GM19043 (cell line): ENCODE data around the gene NPIPA7.
"Not testable (repeated sequence)": the region's sequence is repeated elsewhere in the genome, so short reads cannot be mapped to it uniquely, and the experiment has no call there.

ENCODE experiments used
- ATAC-seq: cut with Tn5 transposase; IDR thresholded peaks from one replicate; pipeline ENCODE4 v1.9.1; 2021; ENCODE audit warnings: low read depth; ENCODE audit not compliant: unreplicated experiment

The NPIPA7 gene

DNA sequence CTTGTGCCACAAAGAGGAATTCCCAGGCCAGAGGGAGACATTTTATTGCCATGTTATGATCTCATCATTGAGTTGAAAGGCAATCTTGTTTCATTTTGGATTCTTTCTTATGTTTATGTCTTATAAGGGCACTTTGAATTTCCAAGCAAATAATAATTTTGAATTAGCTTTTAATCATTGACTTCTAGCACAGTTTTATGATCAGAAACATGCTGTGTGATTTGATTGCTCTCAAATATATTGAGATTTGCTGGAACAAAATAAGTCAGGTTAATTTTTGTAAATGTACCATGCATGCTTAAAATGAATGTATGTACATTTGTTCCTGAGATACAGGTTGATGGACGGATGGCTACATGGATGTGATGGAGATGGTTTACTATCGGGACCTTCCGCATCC, at the start of gene NPIPA7:
TSS of gene NPIPA7 (plus strand) at position 301 of the 400 bp plus-strand sequence. CDS start 105 bp downstream, outside the sequence.
- not testable (repeated sequence) for ATAC-seq

DNA sequence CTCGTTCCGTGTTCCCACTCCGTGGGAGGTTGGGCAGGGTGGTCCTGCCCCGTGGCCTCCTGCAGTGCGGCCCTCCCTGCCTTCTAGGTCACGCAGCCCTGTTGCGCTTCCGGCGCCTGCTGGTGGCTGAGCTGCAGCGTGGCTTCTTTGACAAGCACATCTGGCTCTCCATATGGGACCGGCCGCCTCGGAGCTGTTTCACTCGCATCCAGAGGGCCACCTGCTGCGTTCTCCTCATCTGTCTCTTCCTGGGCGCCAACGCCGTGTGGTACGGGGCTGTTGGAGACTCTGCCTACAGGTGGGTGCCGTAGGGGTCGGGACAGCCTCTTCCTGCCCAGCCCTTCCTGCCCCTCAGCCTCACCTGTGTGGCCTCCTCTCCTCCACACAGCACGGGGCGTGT, 47.5 kb upstream of the NPIPA7 start:
- not testable (repeated sequence) for ATAC-seq

DNA sequence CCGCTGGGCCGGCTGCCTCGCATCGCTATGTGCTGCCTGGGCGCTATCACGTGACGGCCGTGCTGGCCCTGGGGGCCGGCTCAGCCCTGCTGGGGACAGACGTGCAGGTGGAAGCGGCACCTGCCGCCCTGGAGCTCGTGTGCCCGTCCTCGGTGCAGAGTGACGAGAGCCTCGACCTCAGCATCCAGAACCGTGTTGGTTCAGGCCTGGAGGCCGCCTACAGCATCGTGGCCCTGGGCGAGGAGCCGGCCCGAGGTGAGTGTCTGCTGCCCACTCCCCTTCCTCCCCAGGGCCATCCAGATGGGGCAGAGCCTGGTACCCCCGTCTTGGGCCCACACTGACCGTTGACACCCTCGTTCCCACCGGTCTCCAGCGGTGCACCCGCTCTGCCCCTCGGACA, 21.4 kb upstream of the NPIPA7 start:
- ATAC-seq = not testable (repeated sequence)

DNA sequence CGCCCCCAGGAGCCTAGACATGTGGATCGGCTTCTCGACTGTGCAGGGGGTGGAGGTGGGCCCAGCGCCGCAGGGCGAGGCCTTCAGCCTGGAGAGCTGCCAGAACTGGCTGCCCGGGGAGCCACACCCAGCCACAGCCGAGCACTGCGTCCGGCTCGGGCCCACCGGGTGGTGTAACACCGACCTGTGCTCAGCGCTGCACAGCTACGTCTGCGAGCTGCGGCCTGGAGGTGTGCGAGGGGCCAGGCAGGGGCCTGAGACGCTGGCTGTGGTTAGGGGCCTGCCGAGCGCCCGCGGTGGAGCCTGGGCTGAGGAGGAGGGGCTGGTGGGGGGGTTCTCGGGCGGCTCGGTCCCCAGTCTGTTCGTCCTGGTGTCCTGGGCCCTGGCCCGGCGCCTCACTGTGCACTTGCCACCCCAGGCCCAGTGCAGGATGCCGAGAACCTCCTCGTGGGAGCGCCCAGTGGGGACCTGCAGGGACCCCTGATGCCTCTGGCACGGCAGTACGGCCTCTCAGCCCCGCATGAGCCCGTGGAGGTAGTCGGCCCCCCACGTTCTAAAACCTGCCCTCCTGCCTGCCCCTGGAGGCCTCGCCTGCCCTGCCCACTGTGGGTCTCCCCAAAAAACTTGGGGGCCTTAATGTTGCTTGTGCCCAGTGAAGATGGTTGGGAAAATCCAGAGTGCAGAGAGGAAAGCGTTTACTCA, 20.2 kb upstream of the NPIPA7 start:
- ATAC-seq = not testable (repeated sequence)

DNA sequence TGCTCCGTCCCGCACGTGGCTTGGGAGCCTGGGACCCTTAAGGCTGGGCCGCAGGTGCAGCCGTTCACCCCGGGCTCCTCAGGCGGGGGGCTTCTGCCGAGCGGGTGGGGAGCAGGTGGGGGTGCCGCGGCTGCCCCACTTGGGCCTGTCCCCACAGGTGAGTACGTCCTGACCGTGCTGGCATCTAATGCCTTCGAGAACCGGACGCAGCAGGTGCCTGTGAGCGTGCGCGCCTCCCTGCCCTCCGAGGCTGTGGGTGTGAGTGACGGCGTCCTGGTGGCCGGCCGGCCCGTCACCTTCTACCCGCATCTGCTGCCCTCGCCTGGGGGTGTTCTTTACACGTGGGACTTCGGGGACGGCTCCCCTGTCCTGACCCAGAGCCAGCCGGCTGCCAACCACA, 15.3 kb upstream of the NPIPA7 start:
- ATAC-seq = not testable (repeated sequence)

DNA sequence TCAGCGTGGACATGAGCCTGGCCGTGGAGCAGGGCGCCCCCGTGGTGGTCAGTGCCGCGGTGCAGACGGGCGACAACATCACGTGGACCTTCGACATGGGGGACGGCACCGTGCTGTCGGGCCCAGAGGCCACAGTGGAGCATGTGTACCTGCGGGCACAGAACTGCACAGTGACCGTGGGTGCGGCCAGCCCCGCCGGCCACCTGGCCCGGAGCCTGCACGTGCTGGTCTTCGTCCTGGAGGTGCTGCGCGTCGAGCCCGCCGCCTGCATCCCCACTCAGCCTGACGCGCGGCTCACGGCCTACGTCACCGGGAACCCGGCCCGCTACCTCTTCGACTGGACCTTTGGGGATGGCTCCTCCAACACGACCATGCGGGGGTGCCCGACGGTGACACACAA, 14.8 kb upstream of the NPIPA7 start:
- not testable (repeated sequence) for ATAC-seq

DNA sequence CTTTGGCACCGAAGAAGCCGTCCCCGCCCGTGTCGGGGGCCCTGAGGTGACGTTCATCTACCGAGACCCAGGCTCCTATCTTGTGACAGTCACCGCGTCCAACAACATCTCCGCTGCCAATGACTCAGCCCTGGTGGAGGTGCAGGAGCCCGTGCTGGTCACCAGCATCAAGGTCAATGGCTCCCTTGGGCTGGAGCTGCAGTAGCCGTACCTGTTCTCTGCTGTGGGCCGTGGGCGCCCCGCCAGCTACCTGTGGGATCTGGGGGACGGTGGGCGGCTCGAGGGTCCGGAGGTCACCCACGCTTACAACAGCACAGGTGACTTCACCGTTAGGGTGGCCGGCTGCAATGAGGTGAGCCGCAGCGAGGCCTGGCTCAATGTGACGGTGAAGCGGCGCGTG, 14.2 kb upstream of the NPIPA7 start:
- ATAC-seq = not testable (repeated sequence)

DNA sequence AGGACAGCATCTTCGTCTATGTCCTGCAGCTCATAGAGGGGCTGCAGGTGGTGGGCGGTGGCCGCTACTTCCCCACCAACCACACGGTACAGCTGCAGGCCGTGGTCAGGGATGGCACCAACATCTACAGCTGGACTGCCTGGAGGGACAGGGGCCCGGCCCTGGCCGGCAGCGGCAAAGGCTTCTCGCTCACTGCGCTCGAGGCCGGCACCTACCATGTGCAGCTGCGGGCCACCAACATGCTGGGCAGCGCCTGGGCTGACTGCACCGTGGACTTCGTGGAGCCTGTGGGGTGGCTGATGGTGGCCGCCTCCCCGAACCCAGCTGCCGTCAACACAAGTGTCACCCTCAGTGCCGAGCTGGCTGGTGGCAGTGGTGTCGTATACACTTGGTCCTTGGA, 13.6 kb upstream of the NPIPA7 start:
- ATAC-seq = not testable (repeated sequence)

DNA sequence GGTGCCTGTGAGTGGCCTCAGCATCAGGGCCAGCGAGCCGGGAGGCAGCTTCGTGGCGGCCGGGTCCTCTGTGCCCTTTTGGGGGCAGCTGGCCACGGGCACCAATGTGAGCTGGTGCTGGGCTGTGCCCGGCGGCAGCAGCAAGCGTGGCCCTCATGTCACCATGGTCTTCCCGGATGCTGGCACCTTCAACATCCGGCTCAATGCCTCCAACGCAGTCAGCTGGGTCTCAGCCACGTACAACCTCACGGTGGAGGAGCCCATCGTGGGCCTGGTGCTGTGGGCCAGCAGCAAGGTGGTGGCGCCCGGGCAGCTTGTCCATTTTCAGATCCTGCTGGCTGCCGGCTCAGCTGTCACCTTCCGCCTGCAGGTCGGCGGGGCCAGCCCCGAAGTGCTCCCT, 13.1 kb upstream of the NPIPA7 start:
- ATAC-seq = not testable (repeated sequence)

DNA sequence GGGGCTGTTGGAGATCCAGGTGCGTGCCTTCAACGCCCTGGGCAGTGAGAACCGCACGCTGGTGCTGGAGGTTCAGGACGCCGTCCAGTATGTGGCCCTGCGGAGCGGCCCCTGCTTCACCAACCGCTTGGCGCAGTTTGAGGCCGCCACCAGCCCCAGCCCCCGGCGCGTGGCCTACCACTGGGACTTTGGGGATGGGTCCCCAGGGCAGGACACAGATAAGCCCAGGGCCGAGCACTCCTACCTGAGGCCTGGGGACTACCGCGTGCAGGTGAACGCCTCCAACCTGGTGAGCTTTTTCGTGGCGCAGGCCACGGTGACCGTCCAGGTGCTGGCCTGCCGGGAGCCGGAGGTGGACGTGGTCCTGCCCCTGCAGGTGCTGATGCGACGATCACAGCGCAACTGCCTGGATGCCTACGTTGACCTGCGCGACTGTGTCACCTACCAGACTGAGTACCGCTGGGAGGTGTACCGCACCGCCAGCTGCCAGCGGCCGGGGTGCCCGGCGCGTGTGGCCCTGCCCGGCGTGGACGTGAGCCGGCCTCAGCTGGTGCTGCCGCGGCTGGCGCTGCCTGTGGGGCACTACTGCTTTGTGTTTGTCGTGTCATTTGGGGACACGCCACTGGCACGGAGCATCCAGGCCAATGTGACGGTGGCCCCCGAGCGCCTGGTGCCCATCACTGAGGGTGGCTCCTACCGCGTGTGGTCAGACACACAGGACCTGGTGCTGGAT, 12.2 kb upstream of the NPIPA7 start:
- not testable (repeated sequence) for ATAC-seq

DNA sequence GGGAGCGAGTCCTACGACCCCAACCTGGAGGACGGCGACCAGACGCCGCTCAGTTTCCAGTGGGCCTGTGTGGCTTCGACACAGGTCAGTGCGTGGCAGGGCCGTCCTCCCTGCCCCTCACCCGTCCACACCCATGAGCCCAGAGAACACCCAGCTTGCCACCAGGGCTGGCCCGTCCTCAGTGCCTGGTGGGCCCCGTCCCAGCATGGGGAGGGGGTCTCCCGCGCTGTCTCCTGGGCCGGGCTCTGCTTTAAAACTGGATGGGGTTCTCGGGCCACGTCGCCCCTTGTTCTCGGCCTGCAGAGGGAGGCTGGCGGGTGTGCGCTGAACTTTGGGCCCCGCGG, 11.7 kb upstream of the NPIPA7 start:
- not testable (repeated sequence) for ATAC-seq

DNA sequence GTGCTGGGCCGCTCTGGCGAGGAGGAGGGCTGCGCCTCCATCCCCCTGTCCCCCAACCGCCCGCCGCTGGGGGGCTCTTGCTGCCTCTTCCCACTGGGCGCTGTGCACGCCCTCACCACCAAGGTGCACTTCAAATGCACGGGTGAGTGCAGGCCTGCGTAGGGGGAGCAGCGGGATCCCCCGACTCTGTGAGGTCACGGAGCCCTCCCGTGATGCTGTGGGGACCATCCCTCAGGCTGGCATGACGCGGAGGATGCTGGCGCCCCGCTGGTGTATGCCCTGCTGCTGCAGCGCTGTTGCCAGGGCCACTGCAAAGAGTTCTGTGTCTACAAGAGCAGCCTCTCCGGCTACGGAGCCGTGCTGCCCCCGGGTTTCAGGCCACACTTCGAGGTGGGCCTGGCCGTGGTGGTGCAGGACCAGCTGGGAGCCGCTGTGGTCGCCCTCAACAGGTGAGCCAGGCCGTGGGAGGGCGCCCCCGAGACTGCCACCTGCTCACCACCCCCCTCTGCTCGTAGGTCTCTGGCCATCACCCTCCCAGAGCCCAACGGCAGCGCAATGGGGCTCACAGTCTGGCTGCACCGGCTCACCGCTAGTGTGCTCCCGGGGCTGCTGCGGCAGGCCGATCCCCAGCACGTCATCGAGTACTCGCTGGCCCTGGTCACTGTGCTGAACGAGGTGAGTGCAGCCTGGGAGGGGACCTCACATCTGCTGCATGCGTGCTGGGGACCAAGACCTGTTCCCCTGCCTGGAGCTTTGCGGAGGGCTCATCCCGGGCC, 9.7 kb upstream of the NPIPA7 start:
- not testable (repeated sequence) for ATAC-seq

DNA sequence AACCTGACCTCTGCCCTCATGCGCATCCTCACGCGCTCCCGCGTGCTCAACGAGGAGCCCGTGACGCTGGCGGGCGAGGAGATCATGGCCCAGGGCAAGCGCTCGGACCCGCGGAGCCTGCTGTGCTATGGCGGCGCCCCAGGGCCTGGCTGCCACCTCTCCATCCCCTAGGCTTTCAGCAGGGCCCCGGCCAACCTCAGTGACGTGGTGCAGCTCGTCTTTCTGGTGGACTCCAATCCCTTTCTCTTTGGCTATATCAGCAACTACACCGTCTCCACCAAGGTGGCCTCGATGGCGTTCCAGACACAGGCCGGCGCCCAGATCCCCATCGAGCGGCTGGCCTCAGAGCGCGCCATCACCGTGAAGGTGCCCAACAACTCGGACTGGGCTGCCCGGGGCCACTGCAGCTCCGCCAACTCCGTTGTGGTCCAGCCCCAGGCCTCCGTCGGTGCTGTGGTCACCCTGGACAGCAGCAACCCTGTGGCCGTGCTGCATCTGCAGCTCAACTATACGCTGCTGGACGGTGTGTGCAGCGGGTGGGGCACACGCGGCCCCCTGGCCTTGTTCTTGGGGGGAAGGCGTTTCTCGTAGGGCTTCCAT, 7.7 kb upstream of the NPIPA7 start:
- ATAC-seq = not testable (repeated sequence)

DNA sequence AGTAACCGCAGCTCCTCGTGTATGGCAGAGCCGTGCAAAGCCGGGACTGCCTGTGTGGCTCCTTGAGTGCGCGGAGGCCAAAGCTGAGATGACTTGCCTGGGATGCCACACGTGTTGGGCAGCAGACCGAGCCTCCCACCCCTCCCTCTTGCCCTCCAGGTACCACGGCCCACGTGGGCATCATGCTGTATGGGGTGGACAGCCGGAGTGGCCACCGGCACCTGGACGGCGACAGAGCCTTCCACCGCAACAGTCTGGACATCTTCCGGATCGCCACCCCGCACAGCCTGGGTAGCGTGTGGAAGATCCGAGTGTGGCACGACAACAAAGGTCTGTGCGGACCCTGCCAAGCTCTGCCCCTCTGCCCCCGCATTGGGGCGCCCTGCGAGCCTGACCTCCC, 4.7 kb upstream of the NPIPA7 start:
- not testable (repeated sequence) for ATAC-seq

DNA sequence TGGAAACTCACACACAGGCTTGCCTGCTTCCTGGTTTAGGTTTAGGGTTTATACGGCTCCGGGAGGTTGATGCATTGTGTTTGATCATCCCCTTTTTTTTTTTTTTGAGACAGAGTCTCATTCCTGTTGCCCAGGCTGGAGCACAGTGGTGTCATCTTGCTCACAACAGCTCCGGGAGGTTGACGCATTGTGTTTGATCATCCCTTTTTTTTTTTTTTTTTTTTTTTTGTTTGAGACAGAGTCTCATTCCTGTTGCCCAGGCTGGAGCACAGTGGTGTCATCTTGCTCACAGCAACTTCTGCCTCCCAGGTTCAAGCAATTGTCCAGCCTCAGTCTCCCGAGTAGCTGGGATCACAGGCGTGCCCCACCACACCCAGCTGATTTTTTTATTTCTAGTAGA, 20.7 kb downstream of the NPIPA7 start:
- ATAC-seq = not testable (repeated sequence)

DNA sequence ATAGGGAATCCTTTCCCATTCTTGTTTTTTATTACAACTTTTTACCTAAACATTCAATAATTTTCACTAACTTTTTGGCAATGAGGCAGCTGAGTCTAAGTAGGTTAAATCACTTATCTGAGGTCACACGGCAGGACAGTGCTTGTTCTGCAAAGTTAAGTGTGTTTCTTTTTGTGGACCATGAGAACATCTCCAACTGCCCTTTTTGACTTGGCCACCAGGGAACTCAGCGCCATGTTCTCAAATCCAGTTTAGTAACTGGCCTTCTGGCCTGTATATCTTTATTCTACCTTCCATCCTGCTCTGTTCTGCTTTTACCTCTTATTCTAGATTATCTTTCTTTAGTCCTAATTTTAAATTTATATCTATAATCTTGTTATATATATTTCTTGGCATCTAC, 23.4 kb downstream of the NPIPA7 start:
- not testable (repeated sequence) for ATAC-seq

DNA sequence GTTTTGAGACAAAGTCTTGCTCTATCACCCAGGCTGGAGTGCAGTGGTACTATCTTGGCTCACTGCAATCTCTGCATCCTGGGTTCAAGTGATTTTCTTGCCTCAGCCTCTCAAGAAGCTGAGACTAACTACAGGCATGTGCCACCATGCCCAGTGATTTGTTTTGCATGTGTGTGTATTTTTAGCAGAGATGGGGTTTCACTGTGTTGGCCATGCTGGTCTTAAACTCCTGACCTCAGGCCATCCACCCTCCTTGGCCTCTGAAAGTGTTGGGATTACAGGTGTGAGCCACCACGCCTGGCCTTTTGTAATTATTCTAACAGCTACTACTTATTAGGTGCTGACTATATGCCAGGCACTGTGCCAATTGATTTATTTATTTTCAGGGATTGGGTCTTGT, 25.3 kb downstream of the NPIPA7 start:
- not testable (repeated sequence) for ATAC-seq

DNA sequence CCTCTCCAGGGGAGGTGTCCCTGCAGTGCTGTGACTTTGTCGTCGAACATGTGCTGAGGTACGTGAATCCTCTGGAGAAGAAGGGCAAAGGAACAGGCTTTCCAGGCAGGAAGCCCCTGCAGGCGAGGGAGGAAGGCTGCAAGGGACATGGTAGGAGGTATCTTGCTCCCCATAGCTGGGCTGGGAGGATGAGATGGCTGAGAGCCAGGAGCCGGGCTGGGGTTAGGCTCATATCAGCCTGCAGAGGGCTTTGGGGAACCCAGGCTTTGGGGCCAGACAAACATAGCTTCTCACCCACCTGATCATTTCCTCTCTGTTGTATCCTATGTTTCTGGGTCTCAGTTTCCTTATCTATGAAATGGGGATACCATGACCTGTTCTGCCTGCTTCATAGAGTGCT, 26.5 kb downstream of the NPIPA7 start:
- ATAC-seq = not testable (repeated sequence)

DNA sequence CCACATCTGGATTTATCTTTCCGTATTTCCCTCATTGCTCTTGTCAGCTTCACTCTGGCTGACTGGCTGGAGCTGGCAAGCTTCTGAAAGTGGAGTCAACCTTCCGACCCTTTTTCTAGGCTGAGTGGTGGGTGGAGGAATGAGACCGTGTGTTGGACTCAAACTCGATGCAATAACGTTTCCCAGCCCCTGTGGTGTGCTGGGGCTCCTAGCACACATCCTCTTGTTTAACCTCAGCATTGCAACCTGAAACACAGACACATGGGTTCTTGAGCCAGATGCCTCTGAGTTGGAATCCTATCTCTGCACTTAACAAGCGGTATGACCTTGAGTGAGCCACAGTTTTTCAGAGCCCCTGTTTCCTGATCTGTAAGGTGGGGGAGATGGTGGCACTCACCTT, 29.5 kb downstream of the NPIPA7 start:
- ATAC-seq = not testable (repeated sequence)

DNA sequence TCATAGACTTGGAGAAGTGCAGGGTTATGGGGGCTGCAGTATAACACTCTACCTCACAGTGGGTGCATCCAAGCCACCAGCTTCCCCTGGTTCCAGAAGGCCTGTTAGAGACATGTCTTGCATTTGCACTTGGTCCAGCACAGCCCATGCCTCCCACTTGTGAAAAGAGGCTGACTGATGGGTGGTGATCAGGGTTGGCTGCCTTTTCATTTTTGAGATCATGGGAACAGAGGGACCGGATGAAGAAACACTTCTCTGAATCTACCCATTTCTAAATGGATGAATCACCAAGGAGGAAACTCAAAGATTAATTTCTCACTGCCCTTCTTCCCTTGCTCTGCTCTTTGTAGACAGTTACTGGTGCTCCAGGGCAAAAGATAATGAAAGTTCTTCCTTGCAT, 34.8 kb downstream of the NPIPA7 start:
- ATAC-seq = not testable (repeated sequence)

DNA sequence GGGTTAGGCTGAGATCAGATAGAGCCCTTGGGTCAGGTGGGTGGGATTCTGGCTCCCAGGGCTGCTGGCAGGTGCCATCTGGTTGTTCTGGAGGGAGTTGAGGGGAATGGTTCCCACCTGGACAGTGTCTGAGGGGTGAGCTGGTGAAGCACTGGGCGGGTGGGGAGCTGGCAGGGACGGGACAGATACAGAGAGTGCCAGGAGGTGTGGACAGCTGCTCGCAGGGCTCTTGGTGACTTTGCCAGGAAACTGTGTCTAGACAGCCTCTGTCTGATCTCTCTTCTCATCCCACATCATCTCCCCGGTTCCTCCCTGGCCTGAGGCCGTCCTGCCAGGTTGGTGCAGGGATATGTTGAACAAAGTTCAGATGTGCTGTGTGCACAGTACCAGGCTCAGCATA, 38.1 kb downstream of the NPIPA7 start:
- not testable (repeated sequence) for ATAC-seq
